Measurements from ENCODE around the gene ZMYND8. TPM values are rescaled to one million over a fixed set of nuclear protein-coding genes. Genes with fewer than 3 reads are reported as not detected.

Gene ZMYND8
- total RNA-seq, 3 donors from 2014 or later (not counting 1 experiment from before 2014, with no cell fraction given): 57.6 to 72.6 (median 69.8) TPM

GRCh38 chr20:47258745-47259695 lies 97.5 kb downstream of the ZMYND8 start:
- 58% methylated on average over 16 of the region's 16 CpGs for WGBS (ENCODE audit: insufficient coverage)
- intact Hi-C loops (cut with micrococcal nuclease): no loop called here
- DNase-seq: no peak
- no peak overlapping the region for H3K4me3 ChIP-seq (ENCODE audit: low read length)
- H3K36me3 Mint-ChIP-seq: no peaks in the 10 kb centered on the region
- H3K27me3 Mint-ChIP-seq (ENCODE audit: low read depth in 2 of 2): no peaks in the 10 kb centered on the region
- ATAC-seq: no peak
- H3K27ac Mint-ChIP-seq: peak overlapping the region; percentile 85 to 86
- H3K36me3 ChIP-seq (ENCODE audit: control insufficient read depth, insufficient read depth, low read length): peaks cover 39% of the 10 kb centered on the region
- H3K27me3 ChIP-seq (ENCODE audit: control insufficient read depth, insufficient read depth, low read length): no peaks in the 10 kb centered on the region
- TF ChIP-seq CTCF (IDR thresholded peaks at IDR 0.05): no peak
- H3K4me3 Mint-ChIP-seq: peak overlapping the region; percentile 42
- peak overlapping the region; percentile 37 for H3K27ac ChIP-seq (ENCODE audit: low read length)
- peaks cover 39% of the 10 kb centered on the region for H3K4me1 ChIP-seq (ENCODE audit: control insufficient read depth, insufficient read depth, low read length)
- no peaks in the 10 kb centered on the region for H3K9me3 Mint-ChIP-seq
- H3K4me1 Mint-ChIP-seq: peaks cover 36 to 49% of the 10 kb centered on the region in 2 donors
- no peaks in the 10 kb centered on the region for H3K9me3 ChIP-seq (ENCODE audit: control insufficient read depth, insufficient read depth, low read length)

- no peak for TF ChIP-seq CTCF (IDR thresholded peaks at IDR 0.05)
- no peak overlapping the region for H3K4me3 ChIP-seq (ENCODE audit: low read length)
- H3K9me3 ChIP-seq (ENCODE audit: control insufficient read depth, insufficient read depth, low read length): no peaks in the 10 kb centered on the region
- peaks cover 32% of the 10 kb centered on the region for H3K4me1 ChIP-seq (ENCODE audit: control insufficient read depth, insufficient read depth, low read length)
- H3K9me3 Mint-ChIP-seq: no peaks in the 10 kb centered on the region
- H3K36me3 Mint-ChIP-seq: no peaks in the 10 kb centered on the region
- H3K27ac Mint-ChIP-seq: peak overlapping the region; percentile 85 to 86
- H3K27ac ChIP-seq (ENCODE audit: low read length): no peak overlapping the region
- peaks cover 36 to 49% of the 10 kb centered on the region in 2 donors for H3K4me1 Mint-ChIP-seq
- DNase-seq (no peak), ATAC-seq (no peak)
- intact Hi-C loops (cut with micrococcal nuclease): no loop called here
- H3K27me3 Mint-ChIP-seq (ENCODE audit: low read depth in 2 of 2): no peaks in the 10 kb centered on the region
- no peak overlapping the region for H3K4me3 Mint-ChIP-seq
- H3K36me3 ChIP-seq (ENCODE audit: control insufficient read depth, insufficient read depth, low read length): peaks cover 44% of the 10 kb centered on the region
- 83% methylated on average over 2 of the region's 3 CpGs for WGBS (ENCODE audit: insufficient coverage)
- H3K27me3 ChIP-seq (ENCODE audit: control insufficient read depth, insufficient read depth, low read length): no peaks in the 10 kb centered on the region
Measured at GRCh38 chr20:47257771-47258170, 98.7 kb downstream of the ZMYND8 start.

- H3K27me3 ChIP-seq (ENCODE audit: control insufficient read depth, insufficient read depth, low read length): no peaks in the 10 kb centered on the region
- no peak for TF ChIP-seq CTCF (IDR thresholded peaks at IDR 0.05)
- peaks cover 31% of the 10 kb centered on the region for H3K4me1 ChIP-seq (ENCODE audit: control insufficient read depth, insufficient read depth, low read length)
- no peak overlapping the region for H3K4me3 ChIP-seq (ENCODE audit: low read length)
- no peak overlapping the region for H3K27ac ChIP-seq (ENCODE audit: low read length)
- Mint-ChIP-seq H3K36me3 (no peaks in the 10 kb centered on the region), H3K27me3 (ENCODE audit: low read depth in 2 of 2) (no peaks in the 10 kb centered on the region), H3K4me1 (peaks cover 36 to 46% of the 10 kb centered on the region in 2 donors), H3K4me3 (no peak overlapping the region), H3K27ac (peak overlapping the region; percentile 85 to 86), H3K9me3 (no peaks in the 10 kb centered on the region)
- peaks cover 41% of the 10 kb centered on the region for H3K36me3 ChIP-seq (ENCODE audit: control insufficient read depth, insufficient read depth, low read length)
- ATAC-seq: peak in 1 of 3 donors; percentile 48
- H3K9me3 ChIP-seq (ENCODE audit: control insufficient read depth, insufficient read depth, low read length): no peaks in the 10 kb centered on the region
- intact Hi-C loops (cut with micrococcal nuclease): no loop called here
- 100% methylated on average over 1 of the region's 1 CpG for WGBS (ENCODE audit: insufficient coverage)
- DNase-seq: no peak
Measured at GRCh38 chr20:47257256-47257655, 99.2 kb downstream of the ZMYND8 start.
